PFSK-1 (cell line): ENCODE results near the gene MFSD2A.

Experiments
- SIN3A ChIP-seq: IDR thresholded peaks from 2 replicates; pipeline ENCODE4 v1.6.1; 2012; ENCODE audit warnings: mild to moderate bottlenecking, low read length, moderate library complexity, borderline replicate concordance; ENCODE audit not compliant: insufficient read depth
- TAF1 ChIP-seq: IDR thresholded peaks from 2 replicates; pipeline ENCODE4 v1.6.1; 2012; ENCODE audit warnings: low read length, control low read depth, borderline replicate concordance; ENCODE audit not compliant: insufficient read depth

GRCh38 chr1:39927538-39927937, 27.4 kb upstream of the MFSD2A start:
- TF ChIP-seq TAF1 = no peak
- no peak for TF ChIP-seq SIN3A
